ENCODE measurements around the gene ZNF473. TPM values are rescaled to one million over a fixed set of nuclear protein-coding genes. Genes with fewer than 3 reads are reported as not detected.
A peak's percentile ranks its signal among the peaks of the same experiment; 100 is the strongest.

Gene ZNF473
- total and polyA plus RNA-seq, 2 of the 13 experiments (the other 11 are each of a cell fraction or from before 2014, with no cell fraction given) = 5.8 to 11.9 TPM

- no peaks in the 10 kb centered on the region for H3K79me2 ChIP-seq (ENCODE audit: insufficient read depth, low read length)
- POLR2A ChIA-PET = no interaction called here
- no peaks in the 10 kb centered on the region for H3K4me1 ChIP-seq (ENCODE audit: insufficient read depth, low read length)
- H3K27ac ChIP-seq (ENCODE audit: extremely low read length, insufficient read depth, low read length) = no peak overlapping the region
- no peak overlapping the region for H3K4me3 ChIP-seq (replicated peaks in 1 of 3; ENCODE audit: insufficient read depth in 1 of 3, low read depth in 2 of 3, low read length in 3 of 3)
- no TSS peak for BruUV-seq (replicated peaks)
- H3K27me3 ChIP-seq (ENCODE audit: control insufficient read depth in 1 of 2, insufficient read depth in 2 of 2, low read length in 2 of 2) = no peaks in the 10 kb centered on the region
- no peak overlapping the region for H3K9ac ChIP-seq (ENCODE audit: insufficient read depth, low read depth, low read length)
- H2AFZ ChIP-seq (ENCODE audit: low read length) = no peak overlapping the region
- no peak overlapping the region for H3K4me2 ChIP-seq (ENCODE audit: low read depth, low read length)
- CTCF ChIA-PET (ENCODE audit: low intra/inter-chr PET ratio, low total read pairs) = no interaction called here
- DNase-seq (ENCODE audit: low spot score) (peak; percentile 87), ATAC-seq (peak; percentile 60), FAIRE-seq (peak; percentile 73)
- H3K36me3 ChIP-seq (replicated peaks in 1 of 2; ENCODE audit: control insufficient read depth in 1 of 2, insufficient read depth in 2 of 2, low read length in 2 of 2) = peaks cover 3 to 5% of the 10 kb centered on the region in 2 experiments; a peak in 1 of 5 replicates
- in situ Hi-C loops (cut with HindIII; ENCODE audit: extremely low pct_ligation_motif_present, low pct_unique_long_range_greater_than_20kb) (no loop called here), intact Hi-C loops (cut with micrococcal nuclease; ENCODE audit: unreplicated experiment) (no loop called here)
- 71% methylated on average over 9 of the region's 9 CpGs for WGBS (ENCODE audit: low lambda C conversion rate)
- no peaks in the 10 kb centered on the region for H3K9me3 ChIP-seq (ENCODE audit: low read length)
- peaks cover 20% of the 10 kb centered on the region; the same call in 1 of the 2 replicates for H4K20me1 ChIP-seq (ENCODE audit: insufficient read depth, low read length)
- TF ChIP-seq MED1 (CRISPR knock-in tag; IDR thresholded peaks at IDR 0.05) (peak; percentile 96), MED8 (CRISPR knock-in tag; IDR thresholded peaks at IDR 0.05; ENCODE audit: insufficient replicate concordance) (peak; percentile 97), TFDP2 (CRISPR knock-in tag; IDR thresholded peaks at IDR 0.05) (peak; percentile 85), ZNF382 (CRISPR knock-in tag; IDR thresholded peaks at IDR 0.05; ENCODE audit: borderline replicate concordance) (peak; percentile 88; the same call in 1 of the 2 replicates), ZNF256 (CRISPR knock-in tag; conservative IDR thresholded peaks at IDR 0.05) (peak; percentile 100), ZNF720 (CRISPR knock-in tag; IDR thresholded peaks at IDR 0.05) (peak; percentile 99), SNRNP70 (IDR thresholded peaks at IDR 0.05; ENCODE audit: low read depth, low read length) (no peak), KLF16 (CRISPR knock-in tag; IDR thresholded peaks at IDR 0.05) (peak; percentile 99 to 100; a peak in 3 of 4 replicates), RBFOX2 (IDR thresholded peaks at IDR 0.05; ENCODE audit: low read depth, low read length) (no peak), MIXL1 (CRISPR knock-in tag; IDR thresholded peaks at IDR 0.05) (peak; percentile 99), HINFP (CRISPR knock-in tag; IDR thresholded peaks at IDR 0.05; ENCODE audit: low read depth) (peak; percentile 99), FOSL1 (CRISPR knock-in tag; IDR thresholded peaks at IDR 0.05; ENCODE audit: borderline replicate concordance) (peak; percentile 89), ZSCAN31 (CRISPR knock-in tag; IDR thresholded peaks at IDR 0.05; ENCODE audit: low read depth) (peak; percentile 100), NCOA1 (CRISPR knock-in tag; IDR thresholded peaks at IDR 0.05) (peak; percentile 100), LCORL (IDR thresholded peaks at IDR 0.05) (no peak), LCORL (CRISPR knock-in tag; IDR thresholded peaks at IDR 0.05) (peak; percentile 84), HMG20A (CRISPR knock-in tag; IDR thresholded peaks at IDR 0.05; ENCODE audit: borderline replicate concordance) (peak; percentile 93), ZNF709 (CRISPR knock-in tag; IDR thresholded peaks at IDR 0.05) (peak; percentile 100)
Measured at GRCh38 chr19:49987159-49987698, 38.6 kb upstream of the ZNF473 start.
